Osteoblast (primary cell): ENCODE results near the gene TNP2. TPM values are rescaled to one million over a fixed set of nuclear protein-coding genes. Genes with fewer than 3 reads are reported as not detected.
"Not testable (repeated sequence)": the region's sequence is repeated elsewhere in the genome, so short reads cannot be mapped to it uniquely, and the experiment has no call there.

Source experiments
- DNase-seq: peaks from one replicate; pipeline ENCODE4 v3.0.0; 2011; ENCODE audit warnings: low spot score, mixed read lengths; ENCODE audit not compliant: insufficient read length; ENCODE audit errors: missing footprints
- H2AFZ ChIP-seq: 2 replicates; pipeline ENCODE4 v1.6.0; 2011; ENCODE audit warnings: mild to moderate bottlenecking, low read length
- H3K27ac ChIP-seq: 2 replicates; pipeline ENCODE4 v1.5.1; 2011; ENCODE audit warnings: mild to moderate bottlenecking, low read depth, low read length, moderate library complexity
- H3K27me3 ChIP-seq: 2 replicates; pipeline ENCODE4 v1.6.0; 2012; ENCODE audit warnings: mild to moderate bottlenecking, control low read depth, inconsistent platforms, low read length, moderate library complexity; ENCODE audit not compliant: insufficient read depth
- H3K36me3 ChIP-seq: 2 replicates; pipeline ENCODE4 v1.5.1; 2011; ENCODE audit warnings: mild to moderate bottlenecking, low read length, control low read depth, moderate library complexity; ENCODE audit not compliant: insufficient read depth
- H3K4me1 ChIP-seq: 2 replicates; pipeline ENCODE4 v1.5.1; 2011; ENCODE audit warnings: mild to moderate bottlenecking, low read length, control low read depth, moderate library complexity; ENCODE audit not compliant: insufficient read depth
- H3K4me2 ChIP-seq: 2 replicates; pipeline ENCODE4 v1.6.0; 2011; ENCODE audit warnings: mild to moderate bottlenecking, low read length; ENCODE audit not compliant: insufficient read depth
- H3K4me3 ChIP-seq: fragments of 200-600 bp; sonication (generic); 3 replicates; pipeline ENCODE4 v1.5.1; 2012; ENCODE audit warnings: mild to moderate bottlenecking, low read length, inconsistent platforms; ENCODE audit not compliant: insufficient read depth
- H3K79me2 ChIP-seq: 2 replicates; pipeline ENCODE4 v1.6.0; 2012; ENCODE audit warnings: mild to moderate bottlenecking, low read length, control low read depth, inconsistent platforms; ENCODE audit not compliant: insufficient read depth
- H3K9me3 ChIP-seq: 2 replicates; pipeline ENCODE4 v1.5.1; 2011; ENCODE audit warnings: low read depth, low read length, control low read depth
- H4K20me1 ChIP-seq: 2 replicates; pipeline ENCODE4 v1.6.0; 2012; ENCODE audit warnings: mild to moderate bottlenecking, low read length, control low read depth; ENCODE audit not compliant: insufficient read depth
- total RNA-seq: library from RNA; depleted of rRNA; stranded (reverse); fragments of >200 nt; gene quantifications from 2 replicates; pipeline ENCODE4 v1.2.3, GENCODE V29; 2012
- TF ChIP-seq, protein P1 (sequence below): IDR thresholded peaks from 2 replicates; pipeline ENCODE4 v1.5.1; 2011; ENCODE audit warnings: mild to moderate bottlenecking, low read depth, low read length, moderate library complexity; ENCODE audit errors: extremely low read depth

TNP2 gene
- total RNA-seq, 1 donor, result not detected

DNA sequence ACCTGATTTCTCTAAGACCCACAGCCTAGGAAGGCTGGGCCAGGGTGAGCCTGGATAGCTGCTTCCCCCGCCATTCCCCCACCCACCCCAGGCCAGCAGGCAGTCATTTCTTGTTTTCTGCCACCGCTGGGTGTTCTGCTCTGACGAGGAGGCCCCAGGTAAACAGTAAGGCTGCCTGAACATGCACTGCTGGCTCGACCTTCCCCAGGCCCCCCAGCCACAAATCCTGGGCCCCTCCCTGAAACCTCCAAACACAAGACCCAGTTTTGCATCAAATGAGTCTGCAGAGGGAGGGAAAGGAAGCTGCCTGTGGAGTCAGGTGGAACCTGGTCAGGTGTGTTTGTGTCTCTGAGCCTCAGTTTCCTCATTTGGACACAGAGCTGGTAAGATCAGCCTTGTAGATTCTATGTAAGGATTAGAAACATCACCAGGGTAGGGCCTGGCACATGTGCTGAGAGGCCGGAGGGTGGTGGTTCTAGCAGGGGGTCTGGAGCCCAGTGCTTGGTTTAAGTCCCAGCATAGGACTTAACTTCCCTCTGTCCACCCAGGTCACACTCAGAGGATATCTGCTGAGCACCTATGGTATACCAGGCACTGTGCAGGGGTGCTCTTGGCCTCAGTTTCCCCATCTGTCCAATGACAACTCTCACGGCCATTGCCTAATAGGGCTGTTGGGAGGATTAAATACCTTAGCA lies 30.9 kb upstream of the TNP2 start:
- Histone ChIP-seq H2AFZ (no peak overlapping the region), H3K4me1 (peaks cover 10% of the 10 kb centered on the region), H3K4me3 (no peak overlapping the region), H4K20me1 (no peaks in the 10 kb centered on the region), H3K36me3 (no peaks in the 10 kb centered on the region), H3K79me2 (no peaks in the 10 kb centered on the region), H3K9me3 (no peaks in the 10 kb centered on the region), H3K27me3 (no peaks in the 10 kb centered on the region), H3K4me2 (no peak overlapping the region), H3K27ac (no peak overlapping the region)
- peak; percentile 21 for DNase-seq
- TF ChIP-seq, protein P1, sequence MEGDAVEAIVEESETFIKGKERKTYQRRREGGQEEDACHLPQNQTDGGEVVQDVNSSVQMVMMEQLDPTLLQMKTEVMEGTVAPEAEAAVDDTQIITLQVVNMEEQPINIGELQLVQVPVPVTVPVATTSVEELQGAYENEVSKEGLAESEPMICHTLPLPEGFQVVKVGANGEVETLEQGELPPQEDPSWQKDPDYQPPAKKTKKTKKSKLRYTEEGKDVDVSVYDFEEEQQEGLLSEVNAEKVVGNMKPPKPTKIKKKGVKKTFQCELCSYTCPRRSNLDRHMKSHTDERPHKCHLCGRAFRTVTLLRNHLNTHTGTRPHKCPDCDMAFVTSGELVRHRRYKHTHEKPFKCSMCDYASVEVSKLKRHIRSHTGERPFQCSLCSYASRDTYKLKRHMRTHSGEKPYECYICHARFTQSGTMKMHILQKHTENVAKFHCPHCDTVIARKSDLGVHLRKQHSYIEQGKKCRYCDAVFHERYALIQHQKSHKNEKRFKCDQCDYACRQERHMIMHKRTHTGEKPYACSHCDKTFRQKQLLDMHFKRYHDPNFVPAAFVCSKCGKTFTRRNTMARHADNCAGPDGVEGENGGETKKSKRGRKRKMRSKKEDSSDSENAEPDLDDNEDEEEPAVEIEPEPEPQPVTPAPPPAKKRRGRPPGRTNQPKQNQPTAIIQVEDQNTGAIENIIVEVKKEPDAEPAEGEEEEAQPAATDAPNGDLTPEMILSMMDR, result no peak

DNA sequence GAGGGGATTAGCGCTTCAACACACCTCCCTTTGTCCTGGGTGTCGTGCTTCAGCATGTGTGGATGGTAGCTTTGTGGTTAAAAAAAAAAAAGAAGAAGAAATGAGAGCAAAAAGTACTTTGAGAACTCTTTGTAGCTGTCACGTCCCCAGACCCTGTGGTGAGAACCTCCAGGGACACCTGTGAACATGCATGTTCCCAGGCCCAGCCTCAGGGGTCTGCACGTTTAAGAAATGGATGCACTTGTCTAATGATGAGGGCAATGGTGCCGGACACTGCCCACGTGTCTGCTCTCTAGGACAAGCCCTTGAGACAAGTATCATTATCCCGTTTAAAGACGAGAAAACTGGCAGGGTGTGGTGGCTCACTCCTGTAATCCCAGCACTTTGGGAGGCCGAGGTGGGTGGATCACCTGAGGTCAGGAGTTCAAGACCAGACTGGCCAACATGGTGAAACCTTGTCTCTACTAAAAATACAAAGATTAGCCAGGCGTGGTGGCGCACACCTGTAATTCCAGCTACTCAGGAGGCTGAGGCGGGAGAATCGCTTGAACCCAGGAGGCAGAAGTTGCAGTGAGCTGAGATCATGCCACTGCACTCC lies 29.9 kb upstream of the TNP2 start:
- not testable (repeated sequence) for H2AFZ ChIP-seq, H3K27me3 ChIP-seq, H3K27ac ChIP-seq, DNase-seq, H3K4me2 ChIP-seq, H3K9me3 ChIP-seq, H3K4me3 ChIP-seq, H3K79me2 ChIP-seq, H3K4me1 ChIP-seq, H3K36me3 ChIP-seq, H4K20me1 ChIP-seq

DNA sequence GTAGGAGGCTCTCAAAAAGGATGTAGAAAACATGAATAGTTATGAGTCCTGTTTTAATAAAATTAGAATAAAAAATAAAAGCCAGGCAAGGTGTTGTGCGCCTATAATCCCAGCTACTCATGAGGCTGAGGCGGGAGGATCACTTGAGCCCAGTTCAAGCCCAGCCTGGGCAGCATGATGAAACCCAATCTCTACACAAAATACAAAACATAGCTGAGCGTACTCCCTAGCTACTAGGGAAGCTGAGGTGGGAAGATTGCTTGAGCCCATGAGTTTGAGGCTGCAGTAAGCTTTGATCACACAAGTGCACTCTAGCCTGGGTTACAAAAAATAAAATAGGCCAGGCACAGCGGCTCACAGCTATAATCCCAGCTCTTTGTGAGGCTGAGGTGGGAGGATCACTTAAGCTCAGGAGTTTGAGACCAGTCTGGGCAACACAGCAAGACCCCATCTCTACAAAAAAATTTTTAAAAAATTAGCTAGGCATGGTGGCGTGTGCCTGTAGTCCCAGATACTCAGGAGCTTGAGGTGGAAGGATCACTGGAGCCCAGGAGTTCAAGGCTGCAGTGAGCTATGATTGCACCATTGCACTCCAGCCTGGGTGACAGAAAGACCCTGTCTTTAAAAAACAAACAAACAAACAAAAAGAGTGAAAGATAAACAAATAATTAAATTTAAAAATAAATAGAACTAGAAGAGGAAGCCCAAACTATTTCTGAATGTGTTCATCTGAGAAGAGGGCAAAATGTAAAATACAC lies 29.2 kb upstream of the TNP2 start:
- no peaks in the 10 kb centered on the region for H3K27me3 ChIP-seq
- H3K9me3 ChIP-seq, result no peaks in the 10 kb centered on the region
- no peak for DNase-seq
- no peak overlapping the region for H2AFZ ChIP-seq
- no peaks in the 10 kb centered on the region for H4K20me1 ChIP-seq
- H3K36me3 ChIP-seq, result no peaks in the 10 kb centered on the region
- no peak overlapping the region for H3K4me3 ChIP-seq
- no peak overlapping the region for H3K27ac ChIP-seq
- peaks cover 10% of the 10 kb centered on the region for H3K4me1 ChIP-seq
- no peak overlapping the region for H3K4me2 ChIP-seq
- no peaks in the 10 kb centered on the region for H3K79me2 ChIP-seq
- TF ChIP-seq, protein P1, result no peak

DNA sequence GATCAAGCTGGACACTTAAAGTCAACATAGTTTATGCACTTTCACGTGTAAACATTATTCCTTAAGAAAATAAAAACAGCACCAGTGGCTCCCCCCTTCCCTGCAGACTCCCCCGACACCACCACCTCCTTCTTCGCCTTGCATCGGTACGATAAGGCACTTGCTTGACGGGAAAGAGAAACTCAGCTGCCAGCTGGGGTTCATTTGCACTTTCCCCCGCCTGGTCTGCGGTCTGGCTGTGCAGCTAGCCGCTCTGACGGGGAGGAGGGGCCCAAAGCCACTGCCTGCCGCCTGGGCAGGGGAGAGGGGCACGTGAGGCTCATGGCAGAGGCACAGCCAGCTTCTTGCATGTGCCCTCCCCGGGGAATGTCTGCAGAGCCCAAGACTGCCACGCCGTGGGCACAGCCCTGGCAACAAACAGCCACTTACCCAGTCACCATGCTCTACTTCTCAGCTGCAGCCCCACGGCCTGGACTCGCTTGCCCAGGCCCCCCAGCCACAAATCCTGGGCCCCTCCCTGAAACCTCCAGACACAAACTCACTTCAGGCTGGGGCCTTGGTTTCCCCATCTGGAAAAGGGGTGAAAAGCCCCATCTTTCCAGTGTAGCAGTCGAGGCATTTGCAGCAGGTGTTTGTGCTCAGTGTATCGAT lies 28.5 kb upstream of the TNP2 start:
- H3K36me3 ChIP-seq, result no peaks in the 10 kb centered on the region
- DNase-seq, result peak; percentile 90
- no peaks in the 10 kb centered on the region for H3K9me3 ChIP-seq
- no peak overlapping the region for H3K27ac ChIP-seq
- peaks cover 4% of the 10 kb centered on the region for H3K27me3 ChIP-seq
- peak overlapping the region; percentile 82 for H3K4me2 ChIP-seq
- H3K4me3 ChIP-seq, result peak overlapping the region; percentile 48
- TF ChIP-seq, protein P1, result no peak
- H4K20me1 ChIP-seq, result no peaks in the 10 kb centered on the region
- no peaks in the 10 kb centered on the region for H3K79me2 ChIP-seq
- peaks cover 10% of the 10 kb centered on the region for H3K4me1 ChIP-seq
- peak overlapping the region; percentile 73 for H2AFZ ChIP-seq
